Activated naive CD4-positive, alpha-beta T cell treated with anti-CD3 and anti-CD28 coated beads for 36 hours (primary cell): ENCODE results near the gene FAM118A. TPM values are rescaled to one million over a fixed set of nuclear protein-coding genes. Genes with fewer than 3 reads are reported as not detected.
"Not testable (repeated sequence)": the region's sequence is repeated elsewhere in the genome, so short reads cannot be mapped to it uniquely, and the experiment has no call there.

ENCODE experiments used
- CTCF ChIA-PET: fragments of 350-600 bp; sonication (Branson Sonifier 250); formaldehyde crosslinking; loops from one replicate; lab custom pipeline; 2021; ENCODE audit warnings: antibody characterized with exemption; lab: Charles Lee
- DNase-seq: peaks from one replicate; pipeline ENCODE4 v3.0.0-alpha.2; 2020
- H3K27ac Mint-ChIP-seq: one replicate; pipeline ENCODE4 v1.8.0; 2021; ENCODE audit warnings: mild to moderate bottlenecking, mixed read lengths
- H3K27me3 Mint-ChIP-seq: one replicate; pipeline ENCODE4 v1.8.0; 2021; ENCODE audit warnings: low read depth, mixed read lengths
- H3K36me3 Mint-ChIP-seq: one replicate; pipeline ENCODE4 v1.8.0; 2021; ENCODE audit warnings: low read depth, mixed read lengths
- H3K4me1 Mint-ChIP-seq: one replicate; pipeline ENCODE4 v1.8.0; 2021; ENCODE audit warnings: low read depth, mixed read lengths
- H3K4me3 Mint-ChIP-seq: one replicate; pipeline ENCODE4 v1.8.0; 2021; ENCODE audit warnings: mild to moderate bottlenecking, moderate library complexity, mixed read lengths
- H3K9me3 Mint-ChIP-seq: one replicate; pipeline ENCODE4 v1.8.0; 2021; ENCODE audit warnings: mixed read lengths
- intact Hi-C: fragments of 100-400 bp; cut with micrococcal nuclease; formaldehyde crosslinking; loops from one replicate; pipeline ENCODE4 v1.15.1; 2023
- total RNA-seq, 2 experiments: library from RNA; stranded (reverse); gene quantifications; one replicate each; pipeline ENCODE4 v1.2.3, GENCODE V29; 2021

Gene FAM118A
- total RNA-seq, 2 experiments from 2014 or later = 62.2 to 66.9 TPM

- intact Hi-C loops = no loop called here
Observed at GRCh38 chr22:45286854-45287551, 22.7 kb upstream of the FAM118A start.

DNA sequence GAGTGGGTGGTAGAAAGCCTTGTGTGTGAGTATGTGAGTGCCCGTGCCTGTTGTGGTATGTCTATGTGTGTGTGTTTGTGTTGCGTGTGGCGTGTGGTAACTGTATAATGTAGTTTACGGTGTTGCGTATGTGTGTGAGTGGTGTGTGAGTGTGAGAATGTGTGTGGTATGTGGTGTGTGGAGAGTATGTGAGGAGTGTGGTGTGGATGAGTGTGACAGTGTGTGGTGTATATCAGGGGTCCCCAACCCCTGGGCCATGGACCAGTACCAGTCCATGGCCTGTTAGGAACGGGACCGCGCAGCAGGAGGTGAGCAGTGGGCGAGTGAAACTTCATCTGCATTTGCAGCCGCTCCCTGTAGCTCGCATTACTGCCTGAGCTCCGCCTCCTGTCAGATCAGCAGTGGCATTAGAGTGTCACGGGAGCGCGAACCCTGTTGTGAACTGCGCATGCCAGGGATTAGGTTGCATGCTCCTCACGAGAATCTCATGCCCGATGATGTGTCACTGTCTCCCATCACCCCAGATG, 19.3 kb upstream of the FAM118A start:
- H3K27ac Mint-ChIP-seq = no peak overlapping the region
- H3K27me3 Mint-ChIP-seq = no peaks in the 10 kb centered on the region
- no peaks in the 10 kb centered on the region for H3K4me1 Mint-ChIP-seq
- DNase-seq = no peak
- no peak overlapping the region for H3K4me3 Mint-ChIP-seq
- CTCF ChIA-PET = no interaction called here
- H3K9me3 Mint-ChIP-seq = no peaks in the 10 kb centered on the region
- no peaks in the 10 kb centered on the region for H3K36me3 Mint-ChIP-seq
- intact Hi-C loops = no loop called here

More at GRCh38 chr22:45286854-45287551, 22.7 kb upstream of the FAM118A start:
- no peaks in the 10 kb centered on the region for H3K9me3 Mint-ChIP-seq
- CTCF ChIA-PET = interaction anchor here (0.6 kb wide), 1 partner anchor 20 kb away, joined by 3 read pairs; no protein-coding TSS in a partner anchor
- H3K4me1 Mint-ChIP-seq = no peaks in the 10 kb centered on the region
- H3K27ac Mint-ChIP-seq = no peak overlapping the region
- DNase-seq = no peak
- H3K36me3 Mint-ChIP-seq = no peaks in the 10 kb centered on the region
- no peak overlapping the region for H3K4me3 Mint-ChIP-seq
- H3K27me3 Mint-ChIP-seq = peaks cover 2% of the 10 kb centered on the region

DNA sequence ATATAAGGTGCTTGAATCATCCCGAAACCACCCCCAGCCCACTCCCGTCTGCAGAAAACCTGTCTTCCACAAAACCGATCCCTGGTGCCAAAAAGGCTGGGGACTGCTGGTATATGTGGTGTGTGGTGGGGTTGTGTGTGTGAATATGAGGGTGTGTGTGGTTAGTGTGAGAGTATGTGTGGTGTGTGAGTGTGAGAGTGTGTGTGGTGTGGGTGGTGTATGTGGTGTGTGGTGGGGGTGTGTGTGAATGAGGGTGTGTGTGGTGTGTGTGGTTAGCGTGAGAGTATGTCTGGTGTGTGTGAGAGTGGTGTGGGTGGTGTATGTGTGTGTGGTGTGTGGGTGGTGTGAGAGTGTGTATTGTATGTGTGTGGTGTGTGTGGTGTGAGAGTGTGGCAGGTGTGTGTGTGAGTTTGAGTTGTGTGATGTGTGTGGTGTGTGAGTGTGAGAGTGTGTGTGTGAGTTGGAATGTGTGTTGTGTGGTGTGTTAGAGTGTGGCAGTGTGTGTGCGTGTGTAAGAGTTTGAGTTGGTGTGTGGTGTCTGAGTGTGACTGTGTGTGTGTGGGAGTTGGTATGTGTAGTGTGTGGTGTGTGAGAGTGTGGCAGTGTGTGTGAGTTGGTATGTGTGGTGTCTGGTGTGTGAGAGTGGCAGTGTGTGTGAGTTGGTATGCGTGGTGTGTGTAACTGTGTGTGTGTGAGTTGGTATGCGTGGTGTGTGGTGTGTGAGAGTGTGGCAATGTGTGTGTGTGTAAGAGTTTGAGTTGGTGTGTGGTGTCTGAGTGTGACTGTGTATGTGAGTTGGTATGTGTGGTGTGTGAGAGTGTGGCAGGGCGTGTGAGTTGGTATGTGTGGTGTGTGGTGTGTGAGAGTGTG, 18.4 kb upstream of the FAM118A start:
- no peak overlapping the region for H3K27ac Mint-ChIP-seq
- no peak overlapping the region for H3K4me3 Mint-ChIP-seq
- intact Hi-C loops = no loop called here
- H3K9me3 Mint-ChIP-seq = no peaks in the 10 kb centered on the region
- CTCF ChIA-PET = no interaction called here
- no peak for DNase-seq
- no peaks in the 10 kb centered on the region for H3K36me3 Mint-ChIP-seq
- H3K27me3 Mint-ChIP-seq = no peaks in the 10 kb centered on the region
- peaks cover 5% of the 10 kb centered on the region for H3K4me1 Mint-ChIP-seq

- CTCF ChIA-PET = no interaction called here
- intact Hi-C loops = no loop called here
- H3K27ac Mint-ChIP-seq = no peak overlapping the region
- H3K36me3 Mint-ChIP-seq = no peaks in the 10 kb centered on the region
- H3K4me1 Mint-ChIP-seq = peaks cover 12% of the 10 kb centered on the region
- no peaks in the 10 kb centered on the region for H3K27me3 Mint-ChIP-seq
- H3K9me3 Mint-ChIP-seq = no peaks in the 10 kb centered on the region
- no peak for DNase-seq
- H3K4me3 Mint-ChIP-seq = no peak overlapping the region
Observed at GRCh38 chr22:45291931-45292290, 17.8 kb upstream of the FAM118A start.

GRCh38 chr22:45292731-45293442, 16.8 kb upstream of the FAM118A start:
- peaks cover 13% of the 10 kb centered on the region for H3K4me1 Mint-ChIP-seq

DNA sequence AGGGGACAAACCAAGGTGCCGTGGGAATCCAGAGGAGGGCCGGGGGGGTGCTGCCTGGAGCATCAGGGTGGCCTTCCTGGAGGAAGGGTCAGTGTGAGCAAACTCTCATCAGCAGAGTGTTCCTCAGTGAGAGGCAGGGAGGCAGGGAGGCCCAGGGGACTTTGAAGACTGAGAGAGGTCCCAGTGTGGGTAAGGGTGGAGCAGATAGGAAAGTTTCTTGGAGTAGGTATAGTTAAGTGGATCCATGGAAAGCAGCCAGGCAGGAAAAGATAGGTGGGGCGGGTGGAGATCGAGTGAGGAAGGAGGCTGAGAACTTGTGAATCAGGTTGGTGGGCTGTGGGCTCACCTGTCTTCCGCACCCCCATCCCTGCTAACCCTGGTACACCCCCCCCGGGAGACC, 15.7 kb upstream of the FAM118A start:
- Mint-ChIP-seq H3K9me3 (no peaks in the 10 kb centered on the region), H3K4me1 (peaks cover 17% of the 10 kb centered on the region), H3K27ac (no peak overlapping the region), H3K36me3 (no peaks in the 10 kb centered on the region), H3K4me3 (no peak overlapping the region), H3K27me3 (no peaks in the 10 kb centered on the region)
- CTCF ChIA-PET = no interaction called here
- no peak for DNase-seq
- intact Hi-C loops = no loop called here

More at GRCh38 chr22:45292731-45293442, 16.8 kb upstream of the FAM118A start:
- no peak overlapping the region for H3K4me3 Mint-ChIP-seq
- intact Hi-C loops = no loop called here
- no peaks in the 10 kb centered on the region for H3K9me3 Mint-ChIP-seq
- DNase-seq = no peak
- H3K27ac Mint-ChIP-seq = no peak overlapping the region
- H3K27me3 Mint-ChIP-seq = no peaks in the 10 kb centered on the region
- H3K36me3 Mint-ChIP-seq = no peaks in the 10 kb centered on the region
- CTCF ChIA-PET = no interaction called here

DNA sequence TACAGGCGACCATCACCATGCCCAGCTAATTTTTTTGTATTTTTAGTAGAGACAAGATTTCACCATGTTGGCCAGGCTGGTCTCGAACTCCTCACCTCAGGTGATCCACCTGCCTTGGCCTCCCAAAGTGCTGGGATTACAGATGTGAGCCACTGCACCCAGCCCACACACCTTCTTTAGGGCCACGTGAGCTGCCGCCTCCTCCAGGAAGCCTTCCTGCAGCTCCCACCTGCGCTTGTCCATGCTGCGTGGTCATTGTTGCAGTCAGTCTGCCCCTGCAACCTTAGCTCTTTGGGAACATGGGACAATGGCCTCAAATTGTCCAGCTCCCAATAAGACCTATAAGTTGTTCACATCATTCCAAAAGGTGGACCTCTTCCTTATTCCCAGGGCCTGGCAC, 14.7 kb upstream of the FAM118A start:
- H3K27me3 Mint-ChIP-seq, H3K4me3 Mint-ChIP-seq, DNase-seq, H3K36me3 Mint-ChIP-seq, H3K27ac Mint-ChIP-seq, intact Hi-C loops, H3K9me3 Mint-ChIP-seq: not testable (repeated sequence)
- H3K4me1 Mint-ChIP-seq = peaks cover 17% of the 10 kb centered on the region
- CTCF ChIA-PET = interaction anchor here (0.6 kb wide), 1 partner anchor 119 kb away, joined by 3 read pairs; no protein-coding TSS in a partner anchor

GRCh38 chr22:45295492-45295891, 14.2 kb upstream of the FAM118A start:
- Mint-ChIP-seq H3K27ac (no peak overlapping the region), H3K9me3 (no peaks in the 10 kb centered on the region), H3K4me1 (peaks cover 17% of the 10 kb centered on the region), H3K36me3 (no peaks in the 10 kb centered on the region), H3K27me3 (no peaks in the 10 kb centered on the region), H3K4me3 (no peak overlapping the region)
- intact Hi-C loops = no loop called here
- DNase-seq = no peak
- CTCF ChIA-PET = interaction anchor here (0.6 kb wide), 1 partner anchor 119 kb away, joined by 3 read pairs; no protein-coding TSS in a partner anchor

DNA sequence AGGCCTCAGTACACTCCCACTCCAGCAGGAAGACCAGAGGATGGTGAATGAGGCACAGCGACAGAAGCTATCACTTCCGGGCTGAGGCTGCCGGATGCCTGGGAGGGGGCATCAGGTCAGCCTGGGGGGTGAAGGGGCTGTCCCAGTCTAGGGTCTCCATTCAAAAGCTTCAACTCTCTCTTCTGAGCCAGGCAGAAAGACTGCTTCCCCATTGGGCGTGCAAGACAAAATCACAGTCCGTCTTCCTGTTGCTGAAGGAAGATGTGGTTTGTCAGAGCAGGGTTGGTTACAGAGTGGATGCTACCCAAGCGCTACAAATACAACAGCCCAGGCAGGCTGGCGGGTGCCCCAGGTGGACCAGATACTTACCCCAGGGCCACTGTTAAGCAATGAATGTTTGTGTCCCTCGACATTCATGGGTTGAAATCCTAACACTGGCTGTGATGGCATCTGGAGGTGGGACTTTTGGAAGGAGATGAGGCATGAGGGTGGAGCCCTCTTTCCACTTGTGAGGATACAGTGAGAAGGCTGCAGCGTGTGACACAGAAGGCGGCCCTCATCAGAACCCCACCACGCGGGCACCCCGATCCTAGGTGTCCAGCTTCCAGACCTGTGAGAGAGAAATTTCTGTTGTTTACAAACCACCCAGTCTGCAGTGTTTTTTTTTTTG, 13.0 kb upstream of the FAM118A start:
- intact Hi-C loops = no loop called here
- Mint-ChIP-seq H3K36me3 (no peaks in the 10 kb centered on the region), H3K9me3 (no peaks in the 10 kb centered on the region), H3K4me1 (peaks cover 17% of the 10 kb centered on the region), H3K27me3 (no peaks in the 10 kb centered on the region), H3K4me3 (peak overlapping the region; percentile 42), H3K27ac (peak overlapping the region; percentile 66)
- CTCF ChIA-PET = interaction anchor here (0.7 kb wide), 1 partner anchor 16 kb away, joined by 3 read pairs; no protein-coding TSS in a partner anchor
- DNase-seq = peak; percentile 59

DNA sequence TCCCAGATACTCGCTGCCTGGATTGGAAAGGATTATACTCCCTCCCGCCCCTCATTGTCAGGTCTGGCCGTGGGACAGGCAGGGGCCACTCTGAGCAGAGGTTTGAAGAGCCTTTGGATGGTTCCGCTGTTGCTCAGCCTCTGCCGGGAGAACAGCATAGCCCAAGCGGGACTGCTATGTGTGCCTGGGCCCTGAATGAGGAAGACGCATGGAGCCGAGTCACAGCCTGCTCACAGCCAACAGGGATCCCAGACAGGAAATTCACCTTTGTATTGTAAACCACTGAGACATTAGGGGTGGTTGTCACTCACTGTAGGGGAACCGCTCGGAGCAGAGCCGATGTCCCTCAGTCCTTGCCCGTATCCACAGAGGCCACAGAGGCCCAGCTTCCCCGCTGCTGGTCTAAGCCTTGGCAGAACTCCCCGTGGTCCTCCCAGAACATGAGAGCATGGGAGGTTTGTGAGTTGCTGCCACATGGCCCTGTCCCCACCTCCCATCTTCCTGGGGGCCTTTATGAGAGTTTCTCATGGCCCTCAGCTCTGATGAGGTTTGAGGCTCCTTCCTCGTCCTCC, 10.7 kb upstream of the FAM118A start:
- Mint-ChIP-seq H3K27me3 (no peaks in the 10 kb centered on the region), H3K4me3 (no peak overlapping the region), H3K4me1 (peaks cover 24% of the 10 kb centered on the region), H3K9me3 (no peaks in the 10 kb centered on the region), H3K36me3 (no peaks in the 10 kb centered on the region), H3K27ac (no peak overlapping the region)
- intact Hi-C loops = no loop called here
- no peak for DNase-seq
- CTCF ChIA-PET = interaction anchor here (1.1 kb wide), 1 partner anchor 142 kb away, joined by 3 read pairs; no protein-coding TSS in a partner anchor

- Mint-ChIP-seq H3K27ac (no peak overlapping the region), H3K4me1 (peaks cover 11% of the 10 kb centered on the region), H3K4me3 (no peak overlapping the region), H3K36me3 (no peaks in the 10 kb centered on the region), H3K27me3 (no peaks in the 10 kb centered on the region), H3K9me3 (no peaks in the 10 kb centered on the region)
- CTCF ChIA-PET = interaction anchor here (0.7 kb wide), 1 partner anchor 75 kb away, joined by 3 read pairs; no protein-coding TSS in a partner anchor
- DNase-seq = no peak
- intact Hi-C loops = no loop called here
Observed at GRCh38 chr22:45302751-45303150, 7.0 kb upstream of the FAM118A start.
